GM18868 (cell line): Measurements from ENCODE around the gene FAM3A.
"Not testable (repeated sequence)": the region's sequence is repeated elsewhere in the genome, so short reads cannot be mapped to it uniquely, and the experiment has no call there.

Experiments used
- ATAC-seq: cut with Tn5 transposase; IDR thresholded peaks from one replicate; pipeline ENCODE4 v1.9.1; 2021; ENCODE audit warnings: mild to moderate bottlenecking, moderate library complexity; ENCODE audit not compliant: unreplicated experiment

FAM3A gene

GRCh38 chrX:154515966-154516655 lies at the start of gene FAM3A:
FAM3A (minus strand) TSS chrX:154516232; CDS start chrX:154515772, 460 bp downstream.
- ATAC-seq, result peak; percentile 95

- not testable (repeated sequence) for ATAC-seq
These were observed 46.3 kb upstream of the FAM3A start for GRCh38 chrX:154562295-154562694.

- not testable (repeated sequence) for ATAC-seq
These were observed 44.3 kb upstream of the FAM3A start for GRCh38 chrX:154560326-154560725.

- ATAC-seq, result not testable (repeated sequence)
These were observed 42.9 kb upstream of the FAM3A start for GRCh38 chrX:154558896-154559295.

GRCh38 chrX:154558060-154558690 lies 42.1 kb upstream of the FAM3A start:
- not testable (repeated sequence) for ATAC-seq

GRCh38 chrX:154552112-154552806 lies 36.2 kb upstream of the FAM3A start:
- not testable (repeated sequence) for ATAC-seq

GRCh38 chrX:154549766-154550165 lies 33.7 kb upstream of the FAM3A start:
- ATAC-seq, result no peak

GRCh38 chrX:154548028-154548316 lies 31.9 kb upstream of the FAM3A start:
- ATAC-seq, result no peak

- ATAC-seq, result peak; percentile 79
These were observed 31.4 kb upstream of the FAM3A start, which contains the start of gene IKBKG for GRCh38 chrX:154547245-154548027. IKBKG (plus strand) TSS chrX:154547620; CDS start chrX:154552003, 4,383 bp downstream.

- ATAC-seq, result peak; percentile 47
These were observed 30.6 kb upstream of the FAM3A start, which contains the start of gene G6PD for GRCh38 chrX:154546354-154547244. G6PD (minus strand) TSS chrX:154546846; CDS start chrX:154546155, 691 bp downstream.

GRCh38 chrX:154545673-154546274 lies 29.7 kb upstream of the FAM3A start:
- ATAC-seq, result no peak

GRCh38 chrX:154542723-154543424 lies 26.8 kb upstream of the FAM3A start:
- no peak for ATAC-seq

- no peak for ATAC-seq
These were observed 26.1 kb upstream of the FAM3A start for GRCh38 chrX:154541896-154542722.

- ATAC-seq, result no peak
These were observed 25.5 kb upstream of the FAM3A start for GRCh38 chrX:154541589-154541895.

GRCh38 chrX:154540897-154541535 lies 25.0 kb upstream of the FAM3A start:
- no peak for ATAC-seq

GRCh38 chrX:154540365-154540764 lies 24.3 kb upstream of the FAM3A start:
- ATAC-seq, result not testable (repeated sequence)

- no peak for ATAC-seq
These were observed 23.0 kb upstream of the FAM3A start for GRCh38 chrX:154539077-154539476.

- ATAC-seq, result no peak
These were observed 19.9 kb upstream of the FAM3A start for GRCh38 chrX:154535892-154536291.
